GM12892 (cell line): ENCODE results near the gene SPATA2.

Source experiments
- POLR2A ChIP-seq: IDR thresholded peaks from 2 replicates; pipeline ENCODE4 v1.6.1; 2011; ENCODE audit warnings: low read depth, low read length, control low read depth
- POLR2AphosphoS5 ChIP-seq: IDR thresholded peaks from 2 replicates; pipeline ENCODE4 v1.6.1; 2011; ENCODE audit warnings: low read depth, low read length, control low read depth
- TAF1 ChIP-seq: IDR thresholded peaks from 2 replicates; pipeline ENCODE4 v1.6.1; 2011; ENCODE audit warnings: low read depth, mild to moderate bottlenecking, control low read depth, low read length, borderline replicate concordance

DNA sequence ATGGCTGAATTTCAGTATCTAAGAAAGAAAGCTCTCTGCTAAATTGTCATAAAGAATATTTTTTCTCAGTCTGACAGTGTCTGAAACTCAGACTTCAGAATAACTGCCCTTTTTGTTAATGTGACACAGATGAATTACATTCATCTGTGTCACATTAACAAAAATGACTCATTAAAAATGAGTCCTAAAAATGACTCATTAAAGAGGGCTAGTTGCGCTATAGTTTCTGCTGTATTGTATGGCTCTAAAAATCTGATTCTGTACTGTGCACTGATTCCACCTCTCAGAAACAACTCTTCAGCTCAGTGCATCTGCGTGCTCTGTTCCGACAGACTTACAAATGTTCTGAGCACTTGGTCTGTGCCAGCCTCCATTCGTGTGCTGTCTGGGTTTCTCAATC lies 35.8 kb upstream of the SPATA2 start:
- no peak for TF ChIP-seq POLR2AphosphoS5
- TF ChIP-seq POLR2A, result no peak
- no peak for TF ChIP-seq TAF1
